Epithelial cell of proximal tubule (primary cell): ENCODE measurements around the gene LRRK1. TPM values are rescaled to one million over a fixed set of nuclear protein-coding genes. Genes with fewer than 3 reads are reported as not detected.

Experiments used
- DNase-seq: peaks from one replicate; pipeline ENCODE4 v3.0.0-alpha.2; 2011; ENCODE audit warnings: low read depth
- H3K4me3 ChIP-seq: 2 replicates; pipeline ENCODE4 v1.5.1; 2011; ENCODE audit warnings: low read depth, mild to moderate bottlenecking, low read length
- total RNA-seq: library from RNA; depleted of rRNA; stranded (reverse); fragments of >200 nt; gene quantifications from 2 replicates; pipeline ENCODE4 v1.2.3, GENCODE V29; 2015
- TF ChIP-seq, protein P1 (sequence below): conservative IDR thresholded peaks from 2 replicates; pipeline ENCODE4 v1.5.1; 2012; ENCODE audit warnings: low read depth, mild to moderate bottlenecking, low read length

LRRK1 gene
- total RNA-seq, 1 donor from 2014 or later = 8.1 TPM

DNA sequence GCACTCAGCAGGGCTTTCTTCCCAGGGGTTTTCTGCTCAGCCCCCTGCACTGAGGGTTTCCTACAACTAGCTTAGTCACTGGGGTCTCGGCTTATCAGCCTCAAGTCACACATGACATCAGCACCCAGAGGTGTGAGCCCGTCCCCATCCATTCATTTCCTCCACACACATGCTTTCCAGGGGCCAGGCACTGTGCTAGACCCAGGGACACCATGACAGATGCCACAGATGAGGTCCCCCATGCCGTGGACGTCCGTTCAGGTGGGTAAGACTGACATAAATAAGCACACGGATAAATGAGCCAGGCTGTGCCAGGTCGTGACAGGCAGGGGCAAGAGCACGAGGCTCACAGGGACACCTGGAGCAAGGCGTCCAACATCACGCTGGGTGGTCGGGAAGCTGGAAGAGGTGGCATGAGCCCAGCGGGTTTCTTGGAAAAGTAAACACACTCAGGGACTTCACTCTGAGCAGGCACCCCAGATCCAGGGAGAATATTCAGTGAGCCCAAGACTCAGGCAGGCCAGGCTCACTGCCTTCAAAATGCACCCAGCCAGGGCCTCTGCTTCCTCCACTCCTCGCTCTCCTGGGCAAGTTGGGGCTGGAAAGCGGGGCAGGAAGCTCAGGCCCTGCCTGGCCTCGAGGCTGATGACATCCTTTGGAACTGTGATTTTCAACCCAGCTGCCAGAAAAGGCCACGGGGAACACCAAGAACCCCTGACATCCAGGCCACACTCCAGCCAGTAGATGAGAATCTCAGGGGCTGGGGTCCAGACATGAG, 193.4 kb downstream of the LRRK1 start:
- no peak overlapping the region for H3K4me3 ChIP-seq
- DNase-seq = no peak
- TF ChIP-seq, protein P1, sequence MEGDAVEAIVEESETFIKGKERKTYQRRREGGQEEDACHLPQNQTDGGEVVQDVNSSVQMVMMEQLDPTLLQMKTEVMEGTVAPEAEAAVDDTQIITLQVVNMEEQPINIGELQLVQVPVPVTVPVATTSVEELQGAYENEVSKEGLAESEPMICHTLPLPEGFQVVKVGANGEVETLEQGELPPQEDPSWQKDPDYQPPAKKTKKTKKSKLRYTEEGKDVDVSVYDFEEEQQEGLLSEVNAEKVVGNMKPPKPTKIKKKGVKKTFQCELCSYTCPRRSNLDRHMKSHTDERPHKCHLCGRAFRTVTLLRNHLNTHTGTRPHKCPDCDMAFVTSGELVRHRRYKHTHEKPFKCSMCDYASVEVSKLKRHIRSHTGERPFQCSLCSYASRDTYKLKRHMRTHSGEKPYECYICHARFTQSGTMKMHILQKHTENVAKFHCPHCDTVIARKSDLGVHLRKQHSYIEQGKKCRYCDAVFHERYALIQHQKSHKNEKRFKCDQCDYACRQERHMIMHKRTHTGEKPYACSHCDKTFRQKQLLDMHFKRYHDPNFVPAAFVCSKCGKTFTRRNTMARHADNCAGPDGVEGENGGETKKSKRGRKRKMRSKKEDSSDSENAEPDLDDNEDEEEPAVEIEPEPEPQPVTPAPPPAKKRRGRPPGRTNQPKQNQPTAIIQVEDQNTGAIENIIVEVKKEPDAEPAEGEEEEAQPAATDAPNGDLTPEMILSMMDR = no peak

DNA sequence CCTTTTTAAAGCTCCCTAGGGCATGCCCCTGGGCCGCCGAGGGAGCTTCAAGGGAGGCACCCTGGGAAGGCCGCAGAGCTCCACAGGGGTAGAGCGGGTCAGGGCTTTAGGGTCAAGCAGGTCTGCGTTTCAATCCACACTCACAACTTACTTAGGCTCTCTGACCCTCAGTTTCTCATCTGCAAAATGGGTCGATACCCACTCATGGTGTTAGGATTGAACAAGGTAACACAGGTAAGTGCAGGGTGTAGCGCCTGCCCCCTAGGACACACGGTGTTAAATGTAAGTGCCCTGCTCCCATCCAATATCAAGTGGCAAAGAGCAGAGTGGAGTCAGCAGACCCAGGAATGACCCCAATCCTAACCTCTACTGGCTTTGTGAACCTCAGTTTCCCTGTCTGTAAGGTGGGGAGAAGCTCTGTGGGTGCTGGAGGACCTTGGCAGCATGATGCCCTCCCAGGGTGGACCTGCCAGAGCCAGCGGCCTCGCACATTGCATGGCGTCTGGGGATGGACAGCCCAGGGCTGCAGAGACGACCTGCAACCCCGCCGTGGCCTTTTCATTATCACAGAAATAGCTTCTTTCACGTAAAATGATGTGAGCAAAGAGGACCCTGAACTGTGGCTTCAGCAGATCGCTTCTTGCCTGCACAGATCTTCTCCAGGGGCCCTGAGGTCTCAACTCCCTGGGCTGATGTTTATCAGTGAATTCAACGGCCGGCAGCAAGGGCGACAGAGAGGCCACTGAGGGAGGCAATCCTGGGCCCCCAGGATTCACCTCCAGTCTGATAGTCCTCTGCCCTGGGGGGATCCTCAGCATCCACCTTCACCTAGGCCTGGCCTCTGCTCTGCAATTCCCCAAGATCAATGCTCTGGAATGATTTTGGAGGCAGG, 194.2 kb downstream of the LRRK1 start:
- DNase-seq = no peak
- H3K4me3 ChIP-seq = no peak overlapping the region
- TF ChIP-seq, protein P1 = no peak

DNA sequence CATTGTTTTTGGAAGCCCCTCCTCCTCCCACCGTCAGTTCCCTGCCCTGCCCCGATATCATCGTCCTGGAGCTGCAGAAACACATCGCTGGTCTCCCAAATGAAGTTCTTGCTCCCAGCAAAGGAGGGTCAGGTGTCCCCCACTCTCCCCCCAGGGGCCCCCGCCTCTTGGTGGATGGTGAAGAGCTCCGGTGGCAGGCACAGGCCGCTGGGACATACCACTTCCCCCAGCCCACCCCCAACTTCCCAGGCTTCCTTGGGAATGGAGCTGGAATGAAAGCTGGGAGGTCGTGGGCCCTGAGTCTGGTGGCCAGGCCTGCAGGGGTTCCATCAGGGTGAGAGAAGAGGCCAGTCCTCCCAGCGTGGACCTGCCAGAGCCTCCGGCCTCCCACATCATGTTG, 195.0 kb downstream of the LRRK1 start:
- H3K4me3 ChIP-seq = no peak overlapping the region
- TF ChIP-seq, protein P1 = no peak
- DNase-seq = no peak

DNA sequence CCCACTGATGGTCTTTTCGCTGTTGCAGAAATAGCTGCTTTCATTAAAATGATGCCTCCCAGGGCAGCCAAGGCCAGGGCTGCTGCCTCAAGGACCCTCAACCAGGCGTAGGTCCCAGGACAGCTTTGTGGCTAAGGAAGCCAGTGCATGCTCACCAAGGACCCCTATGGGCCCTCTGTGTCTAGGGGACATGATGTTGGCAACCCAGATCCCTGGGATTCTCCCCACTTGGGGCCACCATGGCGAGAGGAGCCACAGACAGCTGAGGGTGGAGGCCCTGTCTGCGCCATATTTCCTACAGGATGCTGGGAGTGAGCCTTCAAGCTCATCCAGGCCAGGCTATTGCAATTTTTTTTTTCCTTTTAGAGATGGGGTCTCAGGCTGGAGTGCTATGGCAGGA, 195.5 kb downstream of the LRRK1 start:
- TF ChIP-seq, protein P1 = no peak
- DNase-seq = no peak
- H3K4me3 ChIP-seq = no peak overlapping the region

DNA sequence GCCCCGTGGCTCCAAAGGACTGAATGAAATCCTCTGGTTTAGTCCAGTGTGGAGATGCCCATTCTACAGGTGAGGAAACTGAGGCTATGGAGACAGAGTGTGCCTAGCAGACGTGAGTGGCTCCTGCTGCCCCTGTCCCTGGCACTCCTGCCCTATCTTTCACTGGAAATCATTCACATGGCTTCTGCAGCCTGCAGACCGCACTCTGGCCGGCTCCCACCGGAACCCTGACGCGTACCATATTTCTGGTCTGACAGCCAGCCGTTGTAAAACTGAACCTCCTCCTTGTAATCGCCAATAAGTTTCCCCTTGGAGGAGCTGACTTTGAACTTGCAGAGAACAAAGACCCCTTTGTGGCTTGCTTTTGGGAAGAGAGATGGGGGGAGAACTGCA, 196.2 kb downstream of the LRRK1 start:
- H3K4me3 ChIP-seq = no peak overlapping the region
- no peak for DNase-seq
- TF ChIP-seq, protein P1 = no peak

DNA sequence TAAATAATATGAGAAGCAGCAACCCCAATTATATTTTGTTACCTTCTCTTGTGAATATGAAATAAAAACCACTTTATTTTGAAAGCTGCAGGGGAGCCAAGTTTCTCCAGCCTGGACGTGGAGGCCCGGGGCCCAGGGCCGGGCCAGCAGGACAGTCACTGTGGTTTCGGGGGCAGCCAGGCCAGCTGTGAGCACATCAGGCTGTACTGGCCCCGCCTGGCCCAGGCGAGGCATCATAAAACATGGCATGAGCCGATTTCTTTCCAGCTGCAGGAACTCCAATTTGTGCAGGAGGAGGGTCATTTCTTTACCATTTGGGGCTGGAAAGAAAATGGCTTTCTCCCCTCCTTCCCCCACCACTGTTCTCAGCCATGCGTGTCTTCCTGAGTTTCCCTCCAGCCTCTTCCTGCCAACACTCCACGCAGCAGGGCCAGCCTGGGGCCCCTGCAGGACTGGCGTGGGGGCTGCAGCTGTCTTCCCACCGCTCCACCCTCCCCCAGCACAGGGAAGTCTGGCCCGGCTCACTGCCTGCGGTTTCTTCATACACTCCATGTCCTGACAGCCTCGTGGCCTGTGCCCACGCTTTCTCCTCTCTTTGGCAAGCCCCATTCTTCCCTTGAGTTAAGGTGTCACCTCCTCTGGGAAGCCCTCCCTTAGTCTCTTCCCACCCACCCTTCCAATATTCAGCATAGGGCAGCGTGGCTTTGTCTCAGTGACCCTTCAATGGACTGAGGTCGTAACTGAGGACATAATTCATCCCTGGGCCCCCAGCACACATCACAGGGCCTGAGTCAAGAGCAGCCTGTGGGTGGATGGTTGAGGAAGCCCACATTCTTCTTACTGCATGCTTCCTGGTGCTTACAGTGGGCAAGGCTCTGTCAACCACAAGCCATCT, 196.9 kb downstream of the LRRK1 start:
- DNase-seq = no peak
- TF ChIP-seq, protein P1 = no peak
- no peak overlapping the region for H3K4me3 ChIP-seq
